GM12801 (cell line): ENCODE results near the gene PTPRN.

Experiments used
- TF ChIP-seq, protein P1 (sequence below): IDR thresholded peaks from one replicate; pipeline ENCODE4 v1.5.1; 2011; ENCODE audit warnings: control low read depth; ENCODE audit not compliant: insufficient read length; ENCODE audit errors: extremely low read depth

Gene PTPRN

DNA sequence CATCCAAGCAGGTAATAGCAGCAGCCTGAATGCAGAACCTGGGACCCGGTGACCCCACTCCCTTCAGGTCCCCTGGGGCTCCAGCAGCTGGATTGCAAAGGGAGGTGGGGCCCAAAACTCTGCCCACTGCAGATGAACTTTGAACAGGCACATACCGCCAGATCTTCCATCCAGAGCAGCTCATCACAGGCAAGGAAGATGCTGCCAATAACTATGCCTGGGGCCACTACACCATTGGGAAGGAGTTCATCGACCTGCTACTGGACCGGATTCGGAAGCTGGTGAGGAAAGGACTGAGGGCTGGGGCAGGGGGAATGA, 39.2 kb downstream of the PTPRN start:
- TF ChIP-seq, protein P1, sequence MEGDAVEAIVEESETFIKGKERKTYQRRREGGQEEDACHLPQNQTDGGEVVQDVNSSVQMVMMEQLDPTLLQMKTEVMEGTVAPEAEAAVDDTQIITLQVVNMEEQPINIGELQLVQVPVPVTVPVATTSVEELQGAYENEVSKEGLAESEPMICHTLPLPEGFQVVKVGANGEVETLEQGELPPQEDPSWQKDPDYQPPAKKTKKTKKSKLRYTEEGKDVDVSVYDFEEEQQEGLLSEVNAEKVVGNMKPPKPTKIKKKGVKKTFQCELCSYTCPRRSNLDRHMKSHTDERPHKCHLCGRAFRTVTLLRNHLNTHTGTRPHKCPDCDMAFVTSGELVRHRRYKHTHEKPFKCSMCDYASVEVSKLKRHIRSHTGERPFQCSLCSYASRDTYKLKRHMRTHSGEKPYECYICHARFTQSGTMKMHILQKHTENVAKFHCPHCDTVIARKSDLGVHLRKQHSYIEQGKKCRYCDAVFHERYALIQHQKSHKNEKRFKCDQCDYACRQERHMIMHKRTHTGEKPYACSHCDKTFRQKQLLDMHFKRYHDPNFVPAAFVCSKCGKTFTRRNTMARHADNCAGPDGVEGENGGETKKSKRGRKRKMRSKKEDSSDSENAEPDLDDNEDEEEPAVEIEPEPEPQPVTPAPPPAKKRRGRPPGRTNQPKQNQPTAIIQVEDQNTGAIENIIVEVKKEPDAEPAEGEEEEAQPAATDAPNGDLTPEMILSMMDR = no peak

DNA sequence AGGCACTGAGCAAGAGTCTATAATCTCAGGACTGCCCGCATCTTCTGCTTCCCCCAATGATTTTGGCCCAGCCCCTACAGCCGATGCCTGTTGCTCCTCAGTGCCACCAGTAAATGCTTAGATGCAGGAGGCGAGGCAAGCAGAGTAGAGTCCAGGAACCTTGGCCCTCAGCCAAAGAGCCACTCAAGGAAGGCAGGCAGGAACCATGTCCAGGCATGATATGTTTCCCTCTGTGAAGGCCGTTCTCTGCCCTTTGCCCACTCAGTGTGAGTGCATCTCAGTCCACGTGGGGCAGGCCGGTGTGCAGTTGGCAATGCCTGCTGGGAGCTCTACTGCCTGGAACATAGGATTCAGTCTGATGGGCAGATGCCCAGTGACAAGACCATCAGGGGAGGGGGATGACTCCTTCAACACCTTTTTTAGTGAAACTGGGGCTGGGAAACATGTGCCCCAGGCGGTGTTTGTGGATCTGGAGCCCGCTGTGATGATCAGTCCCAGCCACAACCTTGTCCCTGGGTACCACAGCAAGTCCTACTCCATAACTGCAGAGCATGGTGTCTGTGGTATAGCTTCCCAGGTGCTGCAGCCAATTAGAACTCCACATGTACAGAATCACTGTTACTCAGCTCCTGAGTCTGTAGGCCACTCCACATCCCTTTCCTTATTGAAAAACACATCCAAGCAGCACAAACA, 39.7 kb downstream of the PTPRN start:
- TF ChIP-seq, protein P1 = no peak

DNA sequence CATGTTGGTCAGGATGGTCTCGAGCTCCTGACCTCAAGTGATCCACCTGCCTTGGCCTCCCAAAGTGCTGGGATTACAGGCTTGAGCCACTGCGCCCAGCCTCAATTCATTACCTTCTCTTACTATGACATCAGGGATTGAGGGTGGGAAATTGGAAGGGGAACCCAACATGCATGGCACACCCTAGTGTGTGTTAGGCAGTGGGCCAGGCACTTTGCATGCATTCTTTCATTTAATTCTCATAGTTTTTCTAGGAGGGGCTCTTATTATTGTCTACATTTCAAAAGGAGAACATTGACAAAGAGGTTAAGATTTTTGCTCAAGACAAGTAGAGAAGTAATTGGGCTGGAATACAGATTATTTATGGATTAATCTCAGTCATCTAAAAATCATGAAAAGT, 40.9 kb downstream of the PTPRN start:
- TF ChIP-seq, protein P1 = no peak

DNA sequence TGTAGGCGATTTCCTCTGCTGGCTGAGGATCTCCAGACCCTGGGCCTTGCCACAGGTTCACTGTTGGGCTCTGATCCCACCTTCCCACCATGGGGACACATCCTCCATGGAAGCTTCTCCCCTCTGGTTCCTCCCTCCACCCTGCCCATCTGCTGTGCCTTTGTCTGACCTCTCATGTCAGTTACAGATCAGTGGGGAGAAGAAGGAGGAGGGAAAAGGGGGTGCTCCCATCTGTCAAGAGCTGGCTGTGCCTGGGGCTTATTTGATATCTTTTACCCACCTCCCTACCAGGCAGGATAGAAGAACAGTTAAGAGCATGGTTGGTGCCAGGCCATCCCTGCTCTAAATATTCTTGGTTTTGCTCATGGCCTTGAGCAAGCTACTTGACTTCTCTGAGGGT, 42.3 kb downstream of the PTPRN start:
- TF ChIP-seq, protein P1 = no peak

DNA sequence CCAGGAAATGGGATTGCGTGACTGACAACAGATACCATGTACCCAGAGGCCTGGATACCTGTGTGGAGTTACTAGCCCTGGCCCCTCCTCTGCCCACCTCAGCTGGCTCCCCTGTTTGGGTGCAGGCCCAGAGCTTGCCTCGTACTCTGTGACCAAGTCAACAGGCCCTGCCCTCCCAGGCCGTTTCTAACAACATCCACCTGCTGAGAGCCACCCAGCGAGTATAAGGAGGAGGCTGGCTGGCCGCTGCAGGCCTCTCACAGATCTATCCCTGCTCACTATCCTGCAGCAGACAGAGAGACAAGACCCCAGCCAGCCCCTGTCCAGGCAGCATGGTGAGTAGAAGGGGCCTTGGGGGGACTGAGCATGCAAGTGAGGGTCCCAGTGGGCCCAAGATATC, 43.0 kb downstream of the PTPRN start:
- TF ChIP-seq, protein P1 = no peak

DNA sequence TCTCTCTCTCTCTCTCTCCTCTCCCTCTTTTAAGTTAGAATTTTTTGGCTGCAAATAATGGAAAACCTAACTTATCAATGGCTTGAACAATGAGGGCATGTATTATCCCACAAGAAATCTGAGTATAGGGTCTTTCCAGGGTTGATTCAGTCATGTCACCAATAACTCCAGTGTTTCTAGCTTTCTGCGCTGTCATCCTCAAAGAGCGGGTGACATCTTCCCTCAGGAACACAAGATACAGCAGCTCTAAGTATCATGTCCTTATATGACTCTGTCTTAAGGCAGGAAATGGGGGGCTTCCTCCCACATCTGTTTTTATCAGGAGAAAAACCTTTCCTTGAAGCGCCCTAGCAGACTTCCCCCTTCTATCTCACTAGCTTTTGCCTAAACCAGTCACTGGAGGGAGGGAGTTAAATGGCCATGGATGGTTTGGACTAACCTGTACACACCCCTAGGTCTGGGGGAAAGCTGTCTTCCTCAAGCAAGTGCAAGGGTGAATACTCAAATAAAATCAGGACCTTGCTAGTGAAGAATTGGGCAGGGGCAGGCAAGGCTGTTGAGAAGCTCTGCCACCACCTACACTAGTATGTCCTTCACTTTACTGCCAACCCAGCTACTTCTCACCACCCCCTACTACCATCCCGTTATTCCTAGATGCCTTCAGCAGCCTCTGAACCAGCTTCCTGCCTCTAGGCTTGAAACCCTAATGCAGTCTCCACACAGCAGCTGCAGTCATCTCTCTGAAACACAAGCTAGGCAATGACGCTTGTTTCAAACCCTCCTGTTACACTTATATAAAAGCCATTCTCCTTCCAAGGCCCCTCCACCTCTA, 48.0 kb downstream of the PTPRN start:
- TF ChIP-seq, protein P1 = no peak

DNA sequence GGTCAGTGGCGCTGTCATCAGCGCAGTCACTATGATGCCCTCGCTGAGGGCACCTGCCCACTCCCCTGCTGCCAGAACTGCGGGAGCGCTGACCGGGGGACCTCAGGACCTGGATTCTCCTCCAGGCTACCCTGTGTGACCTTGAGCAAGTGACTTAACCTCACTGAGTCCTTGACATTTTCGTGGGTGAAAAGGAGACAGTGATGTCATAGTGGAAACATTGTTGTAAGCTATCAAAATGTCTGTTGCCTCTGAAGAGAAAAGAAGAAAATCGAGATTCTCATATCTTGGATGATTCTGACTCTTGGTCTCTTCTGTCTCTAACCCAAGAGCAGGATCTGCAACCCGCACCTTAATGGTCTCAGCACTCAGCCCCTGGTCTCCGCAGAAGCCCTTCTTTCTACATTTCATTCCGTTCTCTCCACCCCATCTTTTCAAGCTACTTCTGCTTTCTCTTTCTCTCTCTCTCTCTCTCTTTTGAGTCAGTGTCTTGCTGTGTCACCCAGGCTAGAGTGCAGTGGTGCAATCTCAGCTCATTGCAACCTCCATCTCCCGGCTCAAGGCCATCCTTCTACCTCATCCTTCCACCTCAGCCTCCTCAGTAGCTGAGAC, 54.5 kb downstream of the PTPRN start:
- TF ChIP-seq, protein P1 = no peak
